K562 (cell line): Measurements from ENCODE around the gene LRRC61. TPM values are rescaled to one million over a fixed set of nuclear protein-coding genes. Genes with fewer than 3 reads are reported as not detected.

Experiments used
- ATAC-seq: fragments of 200-7000 bp; cut with Tn5 transposase; 3 replicates; pipeline ENCODE4 v1.9.1; 2020; ENCODE audit warnings: moderate library complexity
- BruUV-seq: library from RNA; stranded (reverse); fragments of 400-500 nt; replicated peaks from 2 replicates; lab custom pipeline; 2021; lab: Mats Ljungman, UMichigan
- CTCF ChIA-PET: fragments of 300-600 bp; formaldehyde crosslinking; extraction: SDS; loops from one replicate; lab custom pipeline; 2021; ENCODE audit warnings: low intra/inter-chr PET ratio; lab: Yijun Ruan, JAX
- POLR2A ChIA-PET: fragments of 300-600, 350-650 bp; sonication (Branson Sonifier 250); formaldehyde crosslinking; extraction: SDS; loops from one replicate; lab custom pipeline; 2021; ENCODE audit warnings: antibody characterized with exemption, inconsistent platforms; lab: Yijun Ruan, JAX
- DNase-seq, 4 experiments: peaks; one replicate each; pipeline versions ENCODE4 v3.0.0 to v3.0.0-alpha.2; 2011 to 2018; ENCODE audit warnings: low spot score in 3 of 4, mixed read lengths in 3 of 4; ENCODE audit errors: extremely low read depth in 1 of 4
- FAIRE-seq: peaks from 2 replicates; lab custom pipeline; 2011; peaks lifted over from hg19 to GRCh38; lab: Jason Lieb, UNC
- H2AFZ ChIP-seq: 2 replicates; pipeline ENCODE4 v1.6.0; 2011; ENCODE audit warnings: low read depth, low read length, control low read depth, inconsistent platforms
- H3K27ac ChIP-seq: fragments of 200-600 bp; 3 replicates; pipeline ENCODE4 v1.8.0; 2011; ENCODE audit warnings: low read depth, mild to moderate bottlenecking, control low read depth, inconsistent platforms, low read length, moderate library complexity, mixed read lengths; ENCODE audit errors: extremely low read depth
- H3K27me3 ChIP-seq, 2 experiments: fragments of 300-600 bp in 1 of 2; 2 replicates in 1 of 2; 3 replicates in 1 of 2; pipeline versions ENCODE4 v1.6.0 to v1.8.0; 2011; ENCODE audit warnings: inconsistent platforms in 2 of 2, low read length in 2 of 2, mild to moderate bottlenecking in 1 of 2, mixed read lengths in 1 of 2, moderate library complexity in 1 of 2; ENCODE audit not compliant: control insufficient read depth in 2 of 2, insufficient read depth in 2 of 2
- H3K36me3 ChIP-seq: fragments of 300-600 bp; 3 replicates; pipeline ENCODE4 v1.8.0; 2011; ENCODE audit warnings: mild to moderate bottlenecking, low read length, inconsistent platforms; ENCODE audit not compliant: control insufficient read depth, insufficient read depth
- H3K4me1 ChIP-seq, 2 experiments: fragments of 200-600 bp in 1 of 2; replicated peaks in 1 of 2; 2 replicates in 1 of 2; 3 replicates in 1 of 2; pipeline versions ENCODE4 v1.5.1 to v1.8.0; 2011; ENCODE audit warnings: inconsistent platforms in 2 of 2, low read length in 2 of 2, mild to moderate bottlenecking in 1 of 2, mixed read lengths in 1 of 2, moderate library complexity in 1 of 2; ENCODE audit not compliant: control insufficient read depth in 2 of 2, insufficient read depth in 2 of 2
- H3K4me2 ChIP-seq: 2 replicates; pipeline ENCODE4 v1.6.1; 2011; ENCODE audit warnings: low read length, control low read depth, inconsistent platforms, mixed read lengths; ENCODE audit not compliant: insufficient read depth
- H3K4me3 ChIP-seq: fragments of 200-600 bp; sonication (generic), shearing (Covaris generic); 2 replicates; pipeline ENCODE4 v1.5.1; 2016; ENCODE audit warnings: control low read depth, inconsistent platforms
- H3K79me2 ChIP-seq: fragments of 200-600 bp; 3 replicates; pipeline ENCODE4 v1.8.0; 2011; ENCODE audit warnings: low read length, inconsistent platforms; ENCODE audit not compliant: control insufficient read depth, insufficient read depth
- H3K9ac ChIP-seq, 2 experiments: 2 replicates each; pipeline versions ENCODE4 v1.6.0 to v1.6.1; 2011; ENCODE audit warnings: low read depth in 2 of 2, low read length in 2 of 2, control low read depth in 1 of 2, inconsistent platforms in 1 of 2, mild to moderate bottlenecking in 1 of 2, mixed read lengths in 1 of 2; ENCODE audit not compliant: insufficient read depth in 1 of 2
- H3K9me1 ChIP-seq: one replicate; pipeline ENCODE4 v1.6.0; 2011; ENCODE audit warnings: inconsistent platforms, mild to moderate bottlenecking, low read length, moderate library complexity; ENCODE audit not compliant: control insufficient read depth, insufficient read depth
- H3K9me3 ChIP-seq: replicated peaks from 2 replicates; pipeline ENCODE4 v1.5.1; 2011; ENCODE audit warnings: low read depth, low read length, inconsistent platforms; ENCODE audit not compliant: control insufficient read depth, insufficient read depth
- H4K20me1 ChIP-seq: replicated peaks from 2 replicates; pipeline ENCODE4 v1.6.1; 2011; ENCODE audit warnings: low read length, inconsistent platforms, mixed read lengths; ENCODE audit not compliant: control insufficient read depth, insufficient read depth
- EHMT2 ChIP-seq: fragments of 450-650 bp; IDR thresholded peaks from 2 replicates; pipeline ENCODE4 v1.6.1; 2018; ENCODE audit warnings: antibody characterized with exemption
- FOXJ3 ChIP-seq: sonication (generic); formaldehyde crosslinking; IDR thresholded peaks from 2 replicates; pipeline ENCODE4 v1.4.0; 2020; ENCODE audit warnings: mild to moderate bottlenecking, missing genetic modification reagents
- HDAC6 ChIP-seq: IDR thresholded peaks from 2 replicates; pipeline ENCODE4 v1.6.1; 2012; ENCODE audit warnings: low read depth, mild to moderate bottlenecking, control low read depth, inconsistent platforms, low read length, moderate library complexity
- NFE2L1 ChIP-seq: fragments of 450-650 bp; IDR thresholded peaks from 2 replicates; pipeline ENCODE4 v1.6.1; 2016; ENCODE audit warnings: missing genetic modification characterization, low read depth, mild to moderate bottlenecking, missing compliant biosample characterization, moderate library complexity, borderline replicate concordance
- POLR2AphosphoS2 ChIP-seq: IDR thresholded peaks from 2 replicates; pipeline ENCODE4 v1.6.1; 2012; ENCODE audit warnings: low read length, improper control_type of control experiment
- SP1 ChIP-seq: sonication (generic); formaldehyde crosslinking; IDR thresholded peaks from 2 replicates; pipeline ENCODE4 v1.8.1; 2022; ENCODE audit warnings: mild to moderate bottlenecking, missing genetic modification reagents
- WHSC1 ChIP-seq: IDR thresholded peaks from one replicate; pipeline ENCODE4 v1.6.1; 2012; ENCODE audit warnings: low read length, control low read depth, inconsistent platforms
- ZNF507 ChIP-seq: conservative IDR thresholded peaks from 2 replicates; pipeline ENCODE4 v1.6.1; 2017; ENCODE audit warnings: missing genetic modification characterization, missing compliant biosample characterization
- WGBS: fragments of 100-300 bp; shearing (Covaris generic); methylation state at CpG from one replicate; pipeline ENCODE4 v1.1.6; 2016; ENCODE audit warnings: low coverage, mixed read lengths; ENCODE audit not compliant: insufficient coverage; ENCODE audit errors: missing lambda C conversion rate; 5-methylcytosine and 5-hydroxymethylcytosine counted together
- in situ Hi-C: fragments of 300-500 bp; cut with MboI; formaldehyde crosslinking; loops from 4 replicates; pipeline ENCODE4 v1.15.0; 2018; ENCODE audit warnings: inconsistent platforms, mixed read lengths
- intact Hi-C: fragments of 100-400 bp; cut with micrococcal nuclease; formaldehyde crosslinking; loops from 2 replicates; pipeline ENCODE4 v1.14.2; 2022
- polyA plus RNA-seq, 8 experiments: library from polyadenylated mRNA; depleted of rRNA in 4 of 8; stranded (reverse) in 5 of 8; unstranded in 3 of 8; fragments of >200 nt; fragmentation: Nextera tagmentation in 2 of 8; fragmentation: Illumina TruSeq in 1 of 8; extraction: Ambion mirVana in 2 of 8; extraction: Trizol in 1 of 8; gene quantifications; 2 replicates each; pipeline versions ENCODE4 v1.2.1 to v1.2.3, GENCODE V29; 2011 to 2014; ENCODE audit warnings: inconsistent platforms in 1 of 8, missing spikeins in 1 of 8
- total RNA-seq, 7 experiments: library from RNA; depleted of rRNA in 6 of 7; stranded (reverse); fragments of >200 nt in 6 of 7; fragmentation: Illumina TruSeq in 2 of 7; extraction: Trizol in 2 of 7; gene quantifications; 2 replicates each; pipeline versions ENCODE4 v1.2.1 to v1.2.3, GENCODE V29; 2011 to 2021; ENCODE audit warnings: low replicate concordance in 1 of 7
- TF ChIP-seq, protein P1 (sequence below): fragments of 450-650 bp; IDR thresholded peaks from 2 replicates; pipeline ENCODE4 v1.6.1; 2016; ENCODE audit warnings: borderline replicate concordance
- TF ChIP-seq, protein P2 (sequence below): fragments of 250-450 bp; sonication (Bioruptor Pico); IDR thresholded peaks from 2 replicates; pipeline ENCODE4 v1.4.0; 2020; ENCODE audit warnings: mild to moderate bottlenecking, moderate library complexity, borderline replicate concordance

The LRRC61 gene
- total and polyA plus RNA-seq, 9 of the 15 experiments (the other 6 are each of a cell fraction or from before 2014, with no cell fraction given): 1.3 to 55.2 (median 35.2) TPM

DNA sequence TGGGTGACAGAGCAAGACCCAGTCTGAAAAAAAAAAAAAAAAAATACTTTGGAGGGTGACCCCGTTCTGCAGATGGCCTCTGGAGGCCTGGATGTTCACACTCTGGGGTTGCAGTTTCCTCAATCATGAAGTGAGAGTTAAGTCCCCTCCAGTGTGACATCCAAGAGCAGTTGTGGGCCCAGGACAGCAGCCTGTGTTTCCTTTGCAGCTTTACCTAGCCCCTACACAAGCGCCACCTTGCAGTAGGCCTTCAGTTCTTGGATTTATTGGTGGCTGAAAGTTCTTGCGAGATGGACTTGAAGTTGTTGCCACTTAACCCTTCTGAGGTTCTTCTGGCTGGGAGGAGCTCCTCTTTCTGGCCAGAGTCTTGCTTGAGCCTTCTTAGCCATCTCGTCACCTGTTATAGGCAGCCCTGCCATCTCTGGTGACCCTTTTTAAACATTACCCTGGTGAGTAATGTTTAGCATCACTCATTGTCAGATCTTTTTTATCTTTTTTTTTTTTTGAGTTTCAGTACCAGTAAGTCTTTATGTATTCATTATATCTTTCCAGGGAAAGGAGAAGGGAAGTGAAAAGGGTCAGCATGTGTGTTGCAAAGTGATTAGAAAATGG is 3.6 kb downstream of the LRRC61 start:
- Histone ChIP-seq H3K9ac (peak overlapping the region in 1 of 2 experiments; percentile 29; a peak in 1 of 4 replicates), H3K27me3 (no peaks in the 10 kb centered on the region), H3K4me3 (no peak overlapping the region), H3K79me2 (peaks cover 67% of the 10 kb centered on the region), H3K27ac (no peak overlapping the region), H3K9me3 (no peaks in the 10 kb centered on the region), H3K4me2 (no peak overlapping the region), H3K36me3 (peaks cover 74% of the 10 kb centered on the region), H2AFZ (no peak overlapping the region), H3K9me1 (no peaks in the 10 kb centered on the region), H3K4me1 (peaks cover 20 to 46% of the 10 kb centered on the region in 2 experiments), H4K20me1 (no peaks in the 10 kb centered on the region; the same call in 1 of the 2 replicates)
- TF ChIP-seq POLR2AphosphoS2 (no peak), HDAC6 (0 out of 2 replicates have a peak, but pooled peaks have one; percentile 28), FOXJ3 (CRISPR knock-in tag) (0 out of 2 replicates have a peak, but pooled peaks have one; percentile 21), SP1 (CRISPR knock-in tag) (no peak), WHSC1 (peak; percentile 52), NFE2L1 (tag) (no peak), ZNF507 (tag) (no peak), EHMT2 (no peak)
- TF ChIP-seq, protein P1, sequence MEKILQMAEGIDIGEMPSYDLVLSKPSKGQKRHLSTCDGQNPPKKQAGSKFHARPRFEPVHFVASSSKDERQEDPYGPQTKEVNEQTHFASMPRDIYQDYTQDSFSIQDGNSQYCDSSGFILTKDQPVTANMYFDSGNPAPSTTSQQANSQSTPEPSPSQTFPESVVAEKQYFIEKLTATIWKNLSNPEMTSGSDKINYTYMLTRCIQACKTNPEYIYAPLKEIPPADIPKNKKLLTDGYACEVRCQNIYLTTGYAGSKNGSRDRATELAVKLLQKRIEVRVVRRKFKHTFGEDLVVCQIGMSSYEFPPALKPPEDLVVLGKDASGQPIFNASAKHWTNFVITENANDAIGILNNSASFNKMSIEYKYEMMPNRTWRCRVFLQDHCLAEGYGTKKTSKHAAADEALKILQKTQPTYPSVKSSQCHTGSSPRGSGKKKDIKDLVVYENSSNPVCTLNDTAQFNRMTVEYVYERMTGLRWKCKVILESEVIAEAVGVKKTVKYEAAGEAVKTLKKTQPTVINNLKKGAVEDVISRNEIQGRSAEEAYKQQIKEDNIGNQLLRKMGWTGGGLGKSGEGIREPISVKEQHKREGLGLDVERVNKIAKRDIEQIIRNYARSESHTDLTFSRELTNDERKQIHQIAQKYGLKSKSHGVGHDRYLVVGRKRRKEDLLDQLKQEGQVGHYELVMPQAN: no peak
- TF ChIP-seq, protein P2, sequence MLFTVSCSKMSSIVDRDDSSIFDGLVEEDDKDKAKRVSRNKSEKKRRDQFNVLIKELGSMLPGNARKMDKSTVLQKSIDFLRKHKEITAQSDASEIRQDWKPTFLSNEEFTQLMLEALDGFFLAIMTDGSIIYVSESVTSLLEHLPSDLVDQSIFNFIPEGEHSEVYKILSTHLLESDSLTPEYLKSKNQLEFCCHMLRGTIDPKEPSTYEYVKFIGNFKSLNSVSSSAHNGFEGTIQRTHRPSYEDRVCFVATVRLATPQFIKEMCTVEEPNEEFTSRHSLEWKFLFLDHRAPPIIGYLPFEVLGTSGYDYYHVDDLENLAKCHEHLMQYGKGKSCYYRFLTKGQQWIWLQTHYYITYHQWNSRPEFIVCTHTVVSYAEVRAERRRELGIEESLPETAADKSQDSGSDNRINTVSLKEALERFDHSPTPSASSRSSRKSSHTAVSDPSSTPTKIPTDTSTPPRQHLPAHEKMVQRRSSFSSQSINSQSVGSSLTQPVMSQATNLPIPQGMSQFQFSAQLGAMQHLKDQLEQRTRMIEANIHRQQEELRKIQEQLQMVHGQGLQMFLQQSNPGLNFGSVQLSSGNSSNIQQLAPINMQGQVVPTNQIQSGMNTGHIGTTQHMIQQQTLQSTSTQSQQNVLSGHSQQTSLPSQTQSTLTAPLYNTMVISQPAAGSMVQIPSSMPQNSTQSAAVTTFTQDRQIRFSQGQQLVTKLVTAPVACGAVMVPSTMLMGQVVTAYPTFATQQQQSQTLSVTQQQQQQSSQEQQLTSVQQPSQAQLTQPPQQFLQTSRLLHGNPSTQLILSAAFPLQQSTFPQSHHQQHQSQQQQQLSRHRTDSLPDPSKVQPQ (CRISPR knock-in tag): no peak
- WGBS: 87% methylated on average over 4 of the region's 4 CpGs
- DNase-seq (no peak), FAIRE-seq (no peak), ATAC-seq (no peak)
- CTCF ChIA-PET: interaction anchor here (0.7 kb wide), 1 partner anchor 776 kb away, joined by 3 read pairs; no protein-coding TSS in a partner anchor
- POLR2A ChIA-PET: interaction anchor here (1.4 to 1.7 kb wide), 2 partner anchors 10 to 27 kb away, joined by 5 to 7 read pairs; no protein-coding TSS in a partner anchor
- intact Hi-C loops (no loop called here), in situ Hi-C loops (no loop called here)
- no TSS peak for BruUV-seq
